HG02970 (cell line): ENCODE data around the gene LRP1B.

ENCODE experiments used
- ATAC-seq: cut with Tn5 transposase; IDR thresholded peaks from one replicate; pipeline ENCODE4 v1.9.1; 2021; ENCODE audit warnings: mild to moderate bottlenecking, moderate library complexity, moderate number of reproducible peaks; ENCODE audit not compliant: unreplicated experiment, low FRiP score

Gene LRP1B

DNA sequence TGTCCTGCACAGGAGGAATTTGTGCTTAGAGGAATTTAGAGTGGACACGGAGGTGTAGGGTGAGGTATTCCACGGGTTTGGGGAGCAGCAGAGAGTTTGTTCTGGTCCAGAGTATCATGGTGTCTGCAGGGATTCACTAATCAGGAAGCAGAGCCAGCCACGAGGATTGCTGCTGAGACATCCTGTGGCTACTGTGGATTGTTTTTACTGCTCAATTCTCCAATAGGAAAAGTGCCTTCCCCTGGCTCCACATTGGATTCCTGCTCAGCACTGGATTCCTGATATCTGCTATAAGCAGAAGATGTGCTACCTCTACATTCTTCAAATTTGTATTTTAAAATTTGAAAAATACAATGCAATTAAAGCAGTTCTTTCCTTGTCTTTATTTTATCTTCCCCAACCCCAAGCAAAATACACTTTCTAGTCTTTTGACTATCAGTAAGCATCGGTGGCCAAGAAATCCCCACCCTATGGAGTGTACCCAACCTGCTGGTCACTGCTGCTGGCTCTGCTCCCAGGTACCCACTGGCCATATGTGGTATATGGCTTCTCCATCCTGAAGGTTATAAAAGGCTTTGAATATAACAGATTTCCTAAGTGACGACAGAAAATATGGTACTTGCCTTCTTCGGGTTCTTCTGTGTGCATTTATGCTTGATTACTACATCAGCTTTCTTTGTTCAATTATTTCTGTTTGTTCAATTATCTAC is 1947.6 kb downstream of the LRP1B start:
- no peak for ATAC-seq
